NCI-H1105 treated with DMSO at 0.1 percent for 48 hours (cell line): Measurements from ENCODE around the gene EML3.
"Not testable (repeated sequence)": the region's sequence is repeated elsewhere in the genome, so short reads cannot be mapped to it uniquely, and the experiment has no call there.

Experiments
- DNase-seq: peaks from one replicate; lab custom pipeline; 2025; lab: John Stamatoyannopoulos, UW

The EML3 gene

DNA sequence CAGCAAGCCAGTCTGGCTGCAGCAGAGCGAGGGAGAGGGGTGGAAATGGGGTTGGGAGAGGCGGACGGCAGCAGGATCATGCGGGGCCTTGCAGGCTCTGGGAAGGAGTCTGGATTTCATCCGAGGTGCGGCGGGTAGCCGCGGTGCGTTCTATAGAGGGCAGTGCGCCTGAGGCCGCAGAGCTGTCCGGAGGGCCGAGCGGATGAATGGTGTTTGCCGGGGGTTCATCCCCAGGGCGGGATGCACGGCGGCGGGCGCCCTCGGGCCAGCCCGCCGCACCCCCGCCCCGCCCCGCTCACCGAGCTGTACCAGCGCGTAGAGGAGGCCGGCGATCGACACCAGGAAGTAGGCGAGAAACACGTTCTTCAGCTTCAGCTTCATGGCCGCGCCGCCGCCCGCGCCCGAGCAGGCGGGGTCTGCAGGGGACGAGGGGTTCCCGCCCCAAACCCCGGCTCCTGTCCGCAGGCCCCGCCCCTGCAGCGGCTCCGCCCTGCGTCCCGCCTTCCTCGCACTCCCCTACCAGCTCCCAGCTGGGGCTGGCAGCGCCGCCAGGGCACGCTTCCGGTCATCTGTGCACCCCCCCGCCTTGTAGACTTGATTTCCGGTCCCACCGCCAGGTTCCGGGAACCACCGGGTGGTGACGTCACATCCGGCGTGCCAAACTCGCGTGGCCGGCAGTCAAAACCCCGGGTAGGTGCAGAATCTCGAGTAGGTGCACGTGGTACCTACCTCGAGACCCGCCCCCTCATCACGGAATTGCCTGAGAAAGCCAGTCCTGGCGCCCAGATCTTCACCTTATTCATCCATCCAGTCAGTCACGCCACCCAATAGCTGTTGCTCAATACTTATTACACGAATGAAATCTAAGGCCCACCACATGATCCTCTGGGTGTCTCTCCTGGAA lies 9.2 kb upstream of the EML3 start, which contains the start of gene B3GAT3:
Gene B3GAT3, minus strand, starts transcription at position 420 of the 904 bp plus-strand sequence. Its CDS starts 39 bp downstream, at position 381.
- DNase-seq, result peak; percentile 98

DNA sequence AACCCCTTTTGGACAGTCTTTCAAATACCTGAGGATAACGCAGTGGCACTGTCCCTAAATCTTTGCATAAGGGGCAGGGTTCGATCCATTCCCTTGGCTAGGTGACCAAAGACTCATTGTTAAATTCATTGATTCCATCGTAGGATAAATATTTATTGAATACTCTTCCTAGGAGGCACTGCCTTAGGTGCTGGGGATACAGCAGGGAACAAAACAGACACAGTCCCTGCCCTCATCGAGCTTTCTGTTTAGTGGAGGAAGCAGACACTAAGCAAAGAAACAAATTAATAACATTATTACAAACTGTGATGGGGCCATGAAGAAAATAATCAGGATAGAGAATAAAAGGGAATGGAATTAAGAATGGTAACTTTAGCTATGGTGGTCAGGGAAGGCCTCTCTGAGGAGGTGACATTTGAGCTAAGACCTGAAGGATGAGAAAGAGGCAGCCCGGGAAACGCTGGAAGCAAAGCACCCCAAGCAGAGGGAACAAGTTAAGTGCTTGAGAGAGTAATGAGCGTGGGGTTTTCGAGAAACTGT lies 8.5 kb upstream of the EML3 start:
- DNase-seq, result no peak

DNA sequence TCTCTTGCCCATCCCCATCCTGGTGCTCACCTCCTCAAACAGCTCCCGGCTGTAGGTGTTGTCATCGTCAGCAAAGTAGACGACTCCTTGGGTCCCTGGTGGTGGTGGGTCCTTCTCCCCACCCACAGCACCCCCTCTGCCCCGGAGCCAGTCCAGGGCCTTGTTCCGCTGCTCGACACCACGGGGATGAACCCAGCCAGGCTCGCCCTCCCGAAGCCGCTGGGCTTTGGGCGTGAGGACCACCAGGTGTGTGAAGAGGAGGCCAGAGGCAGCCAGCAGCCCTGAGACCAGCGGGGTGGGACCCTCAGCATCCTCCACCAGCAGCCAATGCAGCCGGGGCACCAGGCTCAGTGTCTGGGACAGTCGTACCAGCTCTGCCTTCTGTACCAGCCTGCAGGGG lies 4.4 kb upstream of the EML3 start:
- not testable (repeated sequence) for DNase-seq

DNA sequence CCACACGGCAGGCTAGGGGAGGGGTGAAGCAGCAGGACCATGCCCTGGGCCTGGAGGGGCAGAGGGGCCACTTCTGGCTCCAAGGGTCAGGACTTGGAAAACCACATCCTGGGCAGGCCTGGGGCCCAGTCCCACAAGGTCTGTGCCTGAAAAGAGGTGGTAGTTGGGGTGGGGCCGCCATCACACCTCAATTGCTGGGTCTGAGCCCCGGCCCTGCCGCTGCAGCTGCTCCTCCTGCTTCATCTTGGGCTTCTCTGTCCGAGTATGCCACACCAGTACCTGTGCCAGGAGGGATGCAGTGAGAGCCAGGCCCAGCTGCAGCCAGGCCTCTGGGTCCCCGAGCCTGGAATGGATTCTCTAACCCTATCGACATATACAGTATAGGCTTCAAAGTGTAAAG lies 2.9 kb upstream of the EML3 start:
- no peak for DNase-seq

DNA sequence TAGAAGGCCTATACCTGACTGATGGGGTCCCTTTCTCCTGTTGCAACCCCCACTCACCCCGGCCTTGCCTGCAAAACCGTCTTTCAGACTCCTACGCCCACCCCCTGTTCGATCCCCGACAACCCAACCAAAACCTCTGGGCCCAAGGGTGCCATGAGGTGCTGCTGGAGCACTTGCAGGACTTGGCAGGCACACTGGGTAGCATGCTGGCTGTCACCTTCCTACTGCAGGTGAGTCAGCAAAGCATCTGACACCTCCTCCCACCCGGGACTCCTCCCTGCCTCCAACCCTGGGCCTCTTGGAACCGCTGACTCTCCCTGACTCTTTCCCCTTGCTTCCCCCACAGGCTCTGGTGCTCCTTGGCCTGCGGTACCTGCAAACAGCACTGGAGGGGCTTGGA lies 1.7 kb upstream of the EML3 start:
- no peak for DNase-seq

DNA sequence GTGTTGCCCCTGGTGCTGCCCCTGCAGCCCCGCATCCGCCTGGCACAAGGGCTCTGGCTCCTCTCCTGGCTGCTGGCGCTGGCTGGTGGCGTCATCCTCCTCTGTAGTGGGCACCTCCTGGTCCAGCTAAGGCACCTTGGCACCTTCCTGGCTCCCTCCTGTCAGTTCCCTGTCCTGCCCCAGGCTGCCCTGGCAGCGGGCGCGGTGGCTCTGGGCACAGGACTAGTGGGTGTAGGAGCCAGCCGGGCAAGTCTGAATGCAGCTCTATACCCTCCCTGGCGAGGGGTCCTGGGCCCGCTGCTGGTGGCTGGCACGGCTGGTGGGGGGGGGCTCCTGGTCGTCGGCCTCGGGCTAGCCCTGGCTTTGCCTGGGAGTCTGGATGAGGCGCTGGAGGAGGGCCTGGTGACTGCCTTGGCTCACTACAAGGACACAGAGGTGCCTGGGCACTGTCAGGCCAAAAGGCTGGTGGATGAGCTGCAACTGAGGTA lies 760 bp upstream of the EML3 start:
- no peak for DNase-seq

DNA sequence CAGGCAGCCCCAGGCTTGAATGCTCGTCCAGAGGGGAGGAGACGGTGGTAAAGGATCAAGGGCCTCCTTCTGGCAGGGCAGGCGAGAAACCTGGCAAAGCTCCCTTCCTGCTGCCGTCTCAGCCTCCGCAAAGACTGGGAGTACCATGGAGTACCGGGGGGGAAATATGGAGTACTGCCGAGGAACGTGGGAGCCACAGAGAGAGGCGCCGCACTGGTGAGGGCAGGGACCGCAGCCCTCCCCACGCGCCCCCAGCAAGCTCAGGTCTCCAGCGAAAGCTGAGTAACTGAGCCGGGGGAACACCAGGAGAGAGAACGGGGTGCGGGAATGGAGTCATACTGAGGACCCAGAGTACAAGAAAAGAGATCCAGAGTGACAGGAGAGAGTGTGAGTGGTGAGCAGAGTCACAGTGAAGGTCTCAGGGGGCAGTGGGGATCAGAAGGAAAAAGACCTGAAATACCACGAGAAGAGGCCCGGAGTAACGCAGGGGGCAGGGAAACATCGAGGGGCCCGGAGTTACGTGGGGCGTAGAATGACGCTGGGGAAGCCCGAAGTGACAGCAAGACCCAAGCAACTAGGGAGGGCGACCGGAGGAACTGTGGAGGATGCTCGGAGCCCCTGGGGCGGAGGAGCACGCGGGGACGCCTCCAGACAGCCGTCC lies 740 bp downstream of the EML3 start:
- peak; percentile 49 for DNase-seq

DNA sequence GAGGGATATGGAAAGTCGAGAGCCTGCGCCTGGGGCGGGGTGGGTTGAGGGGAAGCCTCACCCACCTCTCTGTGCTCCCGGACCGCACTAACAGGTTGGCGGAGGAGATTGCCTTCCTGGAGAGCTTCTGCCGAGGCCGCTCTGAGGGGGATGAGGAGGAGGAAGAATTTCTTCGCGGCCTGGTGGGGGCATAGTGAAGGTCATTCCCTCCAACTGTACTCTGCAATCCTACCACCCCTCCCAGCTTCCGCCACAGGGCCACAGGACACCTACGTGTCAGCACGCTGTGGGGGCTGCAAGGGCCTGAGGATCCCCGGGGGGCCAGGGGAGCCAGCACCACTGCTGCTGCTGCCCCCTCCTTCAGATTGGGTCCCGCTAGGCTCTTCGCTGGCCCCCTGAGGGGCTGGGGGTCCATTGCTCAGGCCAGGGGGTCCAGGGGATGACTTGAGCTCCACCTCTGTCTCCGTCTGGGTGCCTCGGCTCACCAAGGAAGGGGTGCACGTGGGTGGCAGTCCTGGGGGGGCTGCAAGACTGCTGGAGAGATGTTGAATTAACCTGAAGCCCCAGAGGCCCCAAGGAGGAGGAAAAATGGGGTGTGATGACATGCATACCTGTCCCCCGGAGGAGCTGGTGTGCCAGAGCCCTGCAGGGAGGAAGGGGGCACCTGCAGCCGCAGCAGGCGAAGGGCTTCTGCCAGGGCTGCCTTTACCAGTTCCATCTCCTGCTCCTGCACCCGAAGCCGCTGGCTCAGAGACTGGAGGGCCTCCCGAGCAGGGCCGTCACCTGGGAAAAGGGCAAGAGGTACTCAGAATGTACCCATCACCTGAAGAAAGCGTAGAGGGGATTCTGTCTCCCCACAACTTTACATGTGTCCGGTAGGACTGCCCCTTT lies 1.5 kb downstream of the EML3 start:
- DNase-seq, result no peak

DNA sequence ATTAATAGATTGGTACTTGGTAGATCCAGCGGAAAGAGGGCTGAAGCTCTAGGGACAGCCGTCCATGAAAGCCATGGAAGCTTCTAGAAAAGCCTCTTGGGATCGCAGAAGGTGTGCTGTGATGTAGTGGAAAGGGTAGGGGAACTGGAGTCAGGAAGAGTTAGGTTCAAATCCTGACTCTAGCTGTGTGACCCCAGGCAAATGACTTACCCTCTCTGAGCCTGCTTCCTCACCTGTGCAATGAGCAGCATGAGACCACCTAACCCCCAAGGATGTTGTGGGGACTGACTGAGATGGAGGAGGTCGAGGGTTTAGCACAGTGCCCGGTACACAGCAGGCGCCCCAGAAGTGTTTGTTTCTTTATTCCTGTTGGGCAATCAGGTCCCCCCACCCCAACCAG lies 2.2 kb downstream of the EML3 start:
- no peak for DNase-seq

DNA sequence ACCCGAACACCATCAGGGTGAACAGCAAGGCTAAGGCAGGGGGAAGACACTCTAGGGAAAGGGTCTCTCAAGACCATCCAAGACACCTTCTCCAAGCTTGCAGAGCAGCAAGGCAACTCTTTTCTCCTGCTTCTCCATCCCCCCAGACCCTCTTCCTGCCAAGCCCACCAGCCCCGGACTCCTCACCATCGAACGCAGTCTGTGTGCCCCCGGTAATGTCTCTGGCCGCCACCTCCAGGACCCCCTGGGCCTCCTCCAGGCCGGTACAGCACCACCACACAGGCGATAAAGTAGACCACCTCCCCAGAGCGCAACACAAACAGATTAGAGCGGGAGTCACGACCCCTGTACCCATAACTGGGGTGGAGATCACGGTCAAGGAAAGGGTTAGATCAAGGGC lies 3.8 kb downstream of the EML3 start:
- DNase-seq, result no peak

DNA sequence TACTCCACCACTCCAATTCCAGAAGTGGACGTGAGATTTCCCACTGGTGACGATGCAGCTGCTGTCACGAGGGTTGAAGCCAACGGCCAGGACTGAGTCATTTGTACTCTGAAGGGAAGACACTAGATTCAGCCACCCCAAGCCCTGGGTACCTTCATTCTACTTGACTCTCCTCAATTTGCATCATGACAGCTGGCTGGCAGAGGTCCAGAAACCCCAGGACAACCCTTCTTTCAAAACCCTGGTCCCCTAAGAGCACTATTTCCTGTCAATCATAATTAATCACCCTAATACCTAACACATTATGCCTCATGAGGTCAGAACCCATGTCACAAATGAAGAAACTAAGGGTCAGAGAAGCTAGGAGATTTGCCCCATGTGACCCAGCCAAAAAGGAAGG lies 4.9 kb downstream of the EML3 start:
- peak; percentile 13 for DNase-seq

DNA sequence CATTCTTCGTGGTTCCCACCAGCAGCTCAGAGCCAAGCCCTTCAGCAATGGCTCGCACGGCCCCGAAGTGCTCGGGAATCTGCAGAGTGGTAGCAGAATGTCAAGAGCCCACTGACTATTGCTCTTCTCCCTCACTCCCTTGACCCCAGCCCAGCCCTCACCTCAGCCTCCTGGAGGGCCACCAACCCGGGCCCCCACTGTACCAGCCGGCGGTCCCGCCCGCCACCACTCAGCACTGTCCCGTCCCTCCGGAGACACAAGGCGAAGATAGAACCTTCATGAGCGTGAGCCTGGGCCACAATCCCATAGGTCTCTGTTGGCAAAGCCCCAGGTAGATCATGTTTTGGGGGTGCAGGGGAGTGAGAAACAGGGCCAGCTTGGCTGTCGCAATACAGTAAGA lies 6.7 kb downstream of the EML3 start:
- no peak for DNase-seq

DNA sequence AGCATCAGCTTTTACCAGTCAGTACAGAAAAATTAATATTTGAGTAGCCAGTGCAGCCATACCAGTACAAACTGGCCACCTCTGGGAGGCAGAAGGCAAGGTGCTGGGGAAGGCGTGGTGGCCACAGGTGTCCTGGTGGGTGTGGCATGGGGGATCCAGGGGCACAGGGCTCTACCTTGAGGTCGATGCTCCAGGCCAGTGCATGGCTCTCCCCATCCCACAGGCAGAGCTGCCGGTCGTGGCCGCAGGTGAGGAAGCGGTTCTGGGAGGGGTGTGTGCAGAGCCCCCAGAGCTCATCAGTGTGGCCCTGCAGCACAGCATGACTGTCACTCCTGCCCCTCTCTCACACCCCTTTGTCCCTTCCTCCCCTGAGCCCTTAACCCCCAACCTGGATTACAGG lies 7.1 kb downstream of the EML3 start:
- DNase-seq, result no peak

DNA sequence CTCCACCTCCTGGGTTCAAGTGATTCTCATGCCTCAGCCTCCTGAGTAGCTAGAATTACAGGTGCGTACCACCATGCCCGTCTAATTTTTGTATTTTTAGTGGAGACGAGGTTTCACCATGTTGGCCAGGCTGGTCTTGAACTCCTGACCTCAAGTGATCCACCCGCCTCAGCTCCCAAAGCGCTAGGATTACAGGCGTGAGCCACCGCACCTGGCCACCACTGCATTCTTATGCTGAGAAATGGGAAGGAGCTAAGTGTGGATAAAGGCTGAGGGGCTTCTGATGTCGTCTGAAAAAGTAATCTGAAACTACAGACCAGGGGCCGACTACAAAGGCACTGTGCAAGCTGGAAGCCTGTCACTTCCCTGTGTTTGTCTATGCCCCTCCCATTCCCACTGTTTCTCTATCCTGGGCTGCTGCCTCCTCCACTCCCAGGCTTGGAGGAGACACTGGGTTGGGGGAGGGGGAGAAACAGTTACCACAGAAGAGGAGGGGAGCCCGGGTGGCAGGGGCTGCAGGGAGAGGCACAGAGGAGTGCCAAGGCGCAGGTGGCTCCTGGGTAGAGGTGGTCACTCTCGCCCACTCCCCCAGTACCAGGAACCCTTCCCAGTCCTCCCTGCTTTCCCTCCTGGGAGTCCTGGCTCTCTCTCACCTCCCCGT lies 8.0 kb downstream of the EML3 start:
- no peak for DNase-seq

DNA sequence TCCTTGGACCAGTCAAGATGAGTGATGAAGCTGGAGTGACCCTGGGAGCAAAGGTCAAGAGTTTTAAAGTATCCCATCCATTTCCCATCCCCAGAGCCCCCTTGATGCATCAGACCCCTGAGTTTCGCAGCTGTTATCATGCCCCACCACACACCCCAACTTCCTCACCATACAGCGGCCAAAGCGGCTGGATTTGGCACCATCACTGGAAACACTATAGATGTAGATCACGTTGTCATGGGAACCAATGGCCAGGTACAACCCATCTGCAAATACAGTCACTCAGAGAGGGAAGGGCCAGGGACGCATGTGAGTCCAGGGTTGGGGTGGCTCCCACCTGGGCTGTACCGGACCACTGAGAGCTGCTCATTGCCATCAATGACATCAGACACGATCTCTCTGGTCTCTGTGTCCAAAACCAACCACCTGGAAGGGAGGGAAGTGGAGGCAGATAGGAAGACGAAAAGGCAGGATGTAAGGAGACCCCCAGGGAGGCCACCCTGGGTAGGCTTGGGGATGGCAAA lies 8.7 kb downstream of the EML3 start:
- DNase-seq, result no peak

DNA sequence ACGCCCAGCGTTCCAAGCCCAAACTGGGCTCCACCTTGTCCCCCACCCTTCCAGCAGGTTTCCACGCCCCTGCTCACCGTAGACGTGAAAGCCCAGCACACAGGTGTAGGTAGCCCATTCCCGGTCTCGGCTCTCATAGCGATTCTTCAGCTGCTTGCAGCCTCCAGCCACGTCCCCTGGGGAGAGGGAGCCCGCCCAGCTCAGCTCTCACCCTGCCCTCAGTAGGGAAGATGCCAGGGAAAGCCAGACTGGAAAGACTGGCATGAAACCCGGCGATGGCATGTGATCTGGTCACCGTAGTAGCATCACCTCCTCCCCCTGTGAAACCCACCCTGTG lies 9.5 kb downstream of the EML3 start:
- no peak for DNase-seq

DNA sequence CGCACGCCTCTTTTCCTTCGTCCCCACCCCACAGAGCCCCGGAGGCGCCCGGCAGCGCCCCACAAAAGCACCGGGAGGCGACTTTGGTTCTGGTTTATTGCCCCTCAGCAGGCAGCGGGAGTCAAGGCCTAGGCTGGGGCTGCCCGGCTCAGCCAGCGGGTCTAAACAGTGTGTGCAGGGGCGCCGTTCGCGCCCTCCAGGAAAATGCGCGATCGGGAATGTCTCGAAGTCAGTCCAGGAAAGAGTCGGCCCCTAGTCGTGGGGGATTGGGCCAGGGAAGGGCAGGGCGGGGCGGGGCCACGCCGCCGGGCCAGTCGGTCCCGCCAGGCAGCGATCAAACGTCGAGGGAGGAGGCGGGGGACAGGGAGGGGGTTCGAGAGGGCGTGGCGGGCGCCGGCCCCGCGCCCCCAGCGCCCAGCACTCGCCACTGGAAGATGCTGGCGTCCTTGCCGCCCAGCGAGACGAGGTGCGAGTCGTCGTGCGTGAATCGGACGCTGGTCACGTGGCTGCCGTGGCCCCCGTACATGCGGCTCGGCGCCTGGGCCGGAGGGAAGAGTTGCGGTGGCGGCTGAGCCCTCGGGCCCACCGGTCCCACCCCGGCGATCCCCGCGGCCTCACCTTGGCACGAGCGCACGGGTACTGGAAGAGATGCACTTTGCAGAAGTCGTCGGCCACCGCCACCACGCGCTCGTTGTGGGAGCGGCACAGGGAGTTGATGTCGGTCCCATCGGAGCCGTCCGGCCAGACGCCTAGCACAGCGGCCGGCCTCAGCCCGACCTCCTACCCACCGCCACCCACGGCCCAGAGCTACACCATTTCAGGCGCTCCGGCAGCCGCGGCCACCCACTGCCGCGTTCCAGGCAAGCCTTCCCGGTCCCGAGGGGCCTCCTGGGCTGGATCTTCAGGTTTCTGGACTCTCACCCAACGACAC lies 10.2 kb downstream of the EML3 start:
- DNase-seq, result peak; percentile 69

DNA sequence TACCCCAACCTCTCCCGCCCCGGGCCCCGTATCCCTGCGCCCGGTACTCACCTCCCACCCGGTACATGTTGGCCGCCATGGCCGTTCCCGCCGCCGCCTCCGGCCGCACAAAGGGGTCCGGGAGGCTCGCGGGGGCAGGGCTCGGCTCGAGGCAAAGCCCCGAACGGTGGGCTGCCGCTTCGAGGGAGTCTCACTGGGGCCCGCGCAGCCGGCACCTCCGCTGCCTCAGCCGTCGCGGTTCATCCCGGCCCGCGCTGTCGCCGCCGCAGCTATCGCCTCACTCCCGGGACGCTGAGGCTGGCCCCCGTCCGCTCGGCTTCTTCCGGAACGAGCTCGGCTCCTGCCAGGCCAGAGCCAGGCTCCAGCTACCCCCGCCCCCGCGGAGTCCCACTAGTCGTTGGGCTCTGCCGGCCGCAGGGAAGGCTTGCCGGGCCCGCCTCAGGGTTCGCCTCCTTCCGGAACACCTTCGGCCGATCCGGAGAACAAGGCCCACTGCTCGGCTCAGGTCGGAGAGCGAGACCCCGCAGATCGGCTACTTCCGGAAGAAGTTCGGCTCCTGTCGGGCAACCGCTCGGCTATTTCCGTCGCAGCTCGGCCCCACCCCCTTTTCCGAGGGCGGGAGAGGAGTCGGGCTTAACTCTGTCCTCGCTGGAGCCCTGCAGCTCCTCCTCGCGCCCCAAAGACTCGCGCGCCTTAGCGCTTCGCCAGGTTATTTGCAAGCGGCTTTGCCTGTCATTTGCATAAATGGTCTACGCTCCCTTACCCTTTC lies 11.0 kb downstream of the EML3 start, which contains the start of gene MTA2:
Gene MTA2, minus strand, starts transcription at position 494 of the 769 bp plus-strand sequence. Its CDS starts 415 bp downstream, at position 79.
- DNase-seq, result peak; percentile 98

DNA sequence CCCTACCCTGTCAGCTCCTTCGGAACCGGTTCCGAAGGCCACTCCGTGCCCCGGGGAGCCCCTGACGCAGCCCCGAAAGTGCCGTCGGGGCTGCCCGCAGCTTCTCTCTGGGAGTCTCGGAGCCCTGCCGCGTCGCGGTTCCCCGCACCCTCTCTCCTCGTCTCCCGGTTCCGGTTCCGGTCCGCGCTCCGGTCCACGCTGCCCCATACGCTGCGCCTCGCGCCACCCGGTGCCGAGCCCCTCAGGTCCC lies 11.5 kb downstream of the EML3 start:
- no peak for DNase-seq
